ENCODE data around the gene HTR2C.
"Not testable (repeated sequence)": the region's sequence is repeated elsewhere in the genome, so short reads cannot be mapped to it uniquely, and the experiment has no call there.

The HTR2C gene

GRCh38 chrX:114712466-114712865 is 128.6 kb downstream of the HTR2C start:
- DNase-seq (ENCODE audit: low spot score): no peak

GRCh38 chrX:114715096-114715495 is 131.2 kb downstream of the HTR2C start:
- DNase-seq (ENCODE audit: low spot score): no peak

- no peak for DNase-seq (ENCODE audit: low spot score)
Observed at GRCh38 chrX:114717921-114718320, 134.0 kb downstream of the HTR2C start.

- DNase-seq (ENCODE audit: low spot score): no peak
Observed at GRCh38 chrX:114766541-114766940, 182.7 kb downstream of the HTR2C start.

GRCh38 chrX:114774691-114775090 is 190.8 kb downstream of the HTR2C start:
- DNase-seq (ENCODE audit: low spot score): no peak

- DNase-seq (ENCODE audit: low spot score): no peak
Observed at GRCh38 chrX:114782925-114783324, 199.0 kb downstream of the HTR2C start.

- no peak for DNase-seq (ENCODE audit: low spot score)
Observed at GRCh38 chrX:114787061-114787460, 203.2 kb downstream of the HTR2C start.

- no peak for DNase-seq (ENCODE audit: low spot score)
Observed at GRCh38 chrX:114797494-114797893, 213.6 kb downstream of the HTR2C start.

GRCh38 chrX:114798907-114799306 is 215.0 kb downstream of the HTR2C start:
- no peak for DNase-seq (ENCODE audit: low spot score)

- DNase-seq (ENCODE audit: low spot score): no peak
Observed at GRCh38 chrX:114800719-114801118, 216.8 kb downstream of the HTR2C start.

- DNase-seq (ENCODE audit: low spot score): no peak
Observed at GRCh38 chrX:114819509-114819908, 235.6 kb downstream of the HTR2C start.

GRCh38 chrX:114841051-114841450 is 257.2 kb downstream of the HTR2C start:
- no peak for DNase-seq (ENCODE audit: low spot score)

GRCh38 chrX:114842181-114842580 is 258.3 kb downstream of the HTR2C start:
- no peak for DNase-seq (ENCODE audit: low spot score)

GRCh38 chrX:114889481-114889880 is 305.6 kb downstream of the HTR2C start:
- DNase-seq (ENCODE audit: low spot score): no peak

- no peak for DNase-seq (ENCODE audit: low spot score)
Observed at GRCh38 chrX:114903618-114904017, 319.7 kb downstream of the HTR2C start.

GRCh38 chrX:114905251-114905650 is 321.4 kb downstream of the HTR2C start:
- DNase-seq (ENCODE audit: low spot score): no peak

- no peak for DNase-seq (ENCODE audit: low spot score)
Observed at GRCh38 chrX:114906984-114907510, 323.2 kb downstream of the HTR2C start.

- DNase-seq (ENCODE audit: low spot score): no peak
Observed at GRCh38 chrX:114924423-114924822, 340.5 kb downstream of the HTR2C start.

- DNase-seq (ENCODE audit: low spot score): no peak
Observed at GRCh38 chrX:114924856-114925255, 341.0 kb downstream of the HTR2C start.

GRCh38 chrX:114930227-114930626 is 346.3 kb downstream of the HTR2C start:
- no peak for DNase-seq (ENCODE audit: low spot score)

- no peak for DNase-seq (ENCODE audit: low spot score)
Observed at GRCh38 chrX:114932550-114932949, 348.7 kb downstream of the HTR2C start.

GRCh38 chrX:114933291-114933690 is 349.4 kb downstream of the HTR2C start:
- DNase-seq (ENCODE audit: low spot score): not testable (repeated sequence)

GRCh38 chrX:114937090-114937489 is 353.2 kb downstream of the HTR2C start:
- DNase-seq (ENCODE audit: low spot score): not testable (repeated sequence)

- no peak for DNase-seq (ENCODE audit: low spot score)
Observed at GRCh38 chrX:114952696-114953095, 368.8 kb downstream of the HTR2C start.
